ENCODE data around the gene LGR4. TPM values are rescaled to one million over a fixed set of nuclear protein-coding genes. Genes with fewer than 3 reads are reported as not detected.
"Not testable (repeated sequence)": the region's sequence is repeated elsewhere in the genome, so short reads cannot be mapped to it uniquely, and the experiment has no call there.

The LGR4 gene
- total and polyA plus RNA-seq, 2 donors (not counting 1 experiment from before 2014, with no cell fraction given), result 0.92 to 3.3 TPM

- intact Hi-C loops (cut with micrococcal nuclease), result no loop called here
- H3K4me3 ChIP-seq (ENCODE audit: control extremely low read depth in 1 of 5, extremely low read depth in 1 of 5, insufficient read depth in 1 of 5, low read depth in 2 of 5, low read length in 4 of 5), result no peak overlapping the region
- H3K36me3 ChIP-seq (replicated peaks in 1 of 2; ENCODE audit: control extremely low read depth in 1 of 2, control insufficient read depth in 1 of 2, extremely low read depth in 1 of 2, insufficient read depth in 2 of 2, low read length in 1 of 2), result no peaks in the 10 kb centered on the region
- peaks cover 0 to 3% (median 2%) of the 10 kb centered on the region in 3 donors for H3K9me3 ChIP-seq (ENCODE audit: control extremely low read depth in 1 of 3, control insufficient read depth in 2 of 3, insufficient read depth in 1 of 3, low read length in 2 of 3)
- 33% methylated on average over 1 of the region's 2 CpGs for WGBS (ENCODE audit: insufficient coverage)
- H3K4me1 ChIP-seq (ENCODE audit: control insufficient read depth in 2 of 2, insufficient read depth in 2 of 2, low read length in 2 of 2), result no peaks in the 10 kb centered on the region
- no peaks in the 10 kb centered on the region for H3K9me3 Mint-ChIP-seq (ENCODE audit: insufficient read depth)
- H3K27me3 Mint-ChIP-seq, result peaks cover 21% of the 10 kb centered on the region
- ChIA-PET POLR2A (no interaction called here), CTCF (interaction anchor here (1.5 to 1.7 kb wide), 2 partner anchors 19 to 23 kb away, joined by 3 to 4 read pairs; no protein-coding TSS in a partner anchor)
- H2AFZ ChIP-seq (ENCODE audit: insufficient read depth, low read depth, low read length, poor library complexity, severe bottlenecking), result no peak overlapping the region
- no peak for TF ChIP-seq CTCF (IDR thresholded peaks at IDR 0.05)
- no peak for TF ChIP-seq EZH2 (IDR thresholded peaks at IDR 0.05; ENCODE audit: borderline replicate concordance, insufficient read depth, low read depth, low read length, poor library complexity, severe bottlenecking)
- H3K4me2 ChIP-seq (replicated peaks; ENCODE audit: low read depth, low read length, poor library complexity, severe bottlenecking), result no peak overlapping the region
- DNase-seq (no peak), ATAC-seq (ENCODE audit: low read depth) (no peak)
- no peak overlapping the region for H3K27ac ChIP-seq (ENCODE audit: low read length in 2 of 2)
- no peaks in the 10 kb centered on the region for H3K79me2 ChIP-seq (ENCODE audit: control insufficient read depth, insufficient read depth, low read length)
- H3K27me3 ChIP-seq (replicated peaks in 1 of 4; ENCODE audit: control extremely low read depth in 1 of 4, control insufficient read depth in 3 of 4, insufficient read depth in 4 of 4, low read length in 3 of 4), result no peaks in the 10 kb centered on the region
- H4K20me1 ChIP-seq (ENCODE audit: control insufficient read depth, insufficient read depth, low read length, poor library complexity, severe bottlenecking), result no peaks in the 10 kb centered on the region
- H3K27ac Mint-ChIP-seq, result no peak overlapping the region
- H3K9ac ChIP-seq (ENCODE audit: low read length), result no peak overlapping the region
- H3K4me3 Mint-ChIP-seq, result no peak overlapping the region
- H3K4me1 Mint-ChIP-seq, result no peaks in the 10 kb centered on the region
Observed at GRCh38 chr11:27518518-27518917, 45.9 kb upstream of the LGR4 start.

GRCh38 chr11:27517490-27517889 is 44.9 kb upstream of the LGR4 start:
- H3K9me3 ChIP-seq (ENCODE audit: control extremely low read depth in 1 of 3, control insufficient read depth in 2 of 3, insufficient read depth in 1 of 3, low read length in 2 of 3); DNase-seq; H3K36me3 ChIP-seq (replicated peaks in 1 of 2; ENCODE audit: control extremely low read depth in 1 of 2, control insufficient read depth in 1 of 2, extremely low read depth in 1 of 2, insufficient read depth in 2 of 2, low read length in 1 of 2); H3K4me1 Mint-ChIP-seq; H3K4me3 Mint-ChIP-seq; H3K27ac Mint-ChIP-seq; H3K79me2 ChIP-seq (ENCODE audit: control insufficient read depth, insufficient read depth, low read length); H3K4me2 ChIP-seq (replicated peaks; ENCODE audit: low read depth, low read length, poor library complexity, severe bottlenecking); H3K4me1 ChIP-seq (ENCODE audit: control insufficient read depth in 2 of 2, insufficient read depth in 2 of 2, low read length in 2 of 2); H3K9me3 Mint-ChIP-seq (ENCODE audit: insufficient read depth); POLR2A ChIA-PET; H3K4me3 ChIP-seq (ENCODE audit: control extremely low read depth in 1 of 5, extremely low read depth in 1 of 5, insufficient read depth in 1 of 5, low read depth in 2 of 5, low read length in 4 of 5); H4K20me1 ChIP-seq (ENCODE audit: control insufficient read depth, insufficient read depth, low read length, poor library complexity, severe bottlenecking); H3K9ac ChIP-seq (ENCODE audit: low read length); H3K27ac ChIP-seq (ENCODE audit: low read length in 2 of 2); ATAC-seq (ENCODE audit: low read depth); H3K27me3 ChIP-seq (replicated peaks in 1 of 4; ENCODE audit: control extremely low read depth in 1 of 4, control insufficient read depth in 3 of 4, insufficient read depth in 4 of 4, low read length in 3 of 4); intact Hi-C loops (cut with micrococcal nuclease); H2AFZ ChIP-seq (ENCODE audit: insufficient read depth, low read depth, low read length, poor library complexity, severe bottlenecking): not testable (repeated sequence)
- CTCF ChIA-PET, result interaction anchor here (1.7 kb wide), 1 partner anchor 18 kb away, joined by 4 read pairs; no protein-coding TSS in a partner anchor
- WGBS (ENCODE audit: insufficient coverage), result no CpG with 5 or more reads among the region's 1 CpG
- peaks cover 21% of the 10 kb centered on the region for H3K27me3 Mint-ChIP-seq
